H1 (cell line): Measurements from ENCODE around the gene TSPAN4. TPM values are rescaled to one million over a fixed set of nuclear protein-coding genes. Genes with fewer than 3 reads are reported as not detected.

Experiments used
- BACH1 ChIP-seq: IDR thresholded peaks from 2 replicates; pipeline ENCODE4 v1.6.1; 2012; ENCODE audit warnings: low read length, improper control_type of control experiment
- polyA plus RNA-seq, 7 experiments: library from polyadenylated mRNA; depleted of rRNA in 3 of 7; stranded (reverse) in 5 of 7; unstranded in 2 of 7; fragments of >200 nt in 5 of 7; fragments of 200-250 nt in 2 of 7; gene quantifications; 1 replicate in 5 of 7; 2 replicates in 1 of 7; 4 replicates in 1 of 7; pipeline versions ENCODE4 v1.2.1 to v1.2.3, GENCODE V29; 2011 to 2013; ENCODE audit warnings: missing spikeins in 2 of 7, mixed read lengths in 2 of 7
- total RNA-seq: library from RNA; stranded (reverse); fragmentation: NEBNext Ultra II Directional; extraction: Animal tissue kit (Norgen Biotek cat#: 25700); gene quantifications from 2 replicates; pipeline ENCODE4 v1.2.1, GENCODE V29; 2021

Gene TSPAN4
- total and polyA plus RNA-seq, 2 of the 8 experiments (the other 6 are each of a cell fraction or from before 2014, with no cell fraction given), result 74.1 to 145 TPM

DNA sequence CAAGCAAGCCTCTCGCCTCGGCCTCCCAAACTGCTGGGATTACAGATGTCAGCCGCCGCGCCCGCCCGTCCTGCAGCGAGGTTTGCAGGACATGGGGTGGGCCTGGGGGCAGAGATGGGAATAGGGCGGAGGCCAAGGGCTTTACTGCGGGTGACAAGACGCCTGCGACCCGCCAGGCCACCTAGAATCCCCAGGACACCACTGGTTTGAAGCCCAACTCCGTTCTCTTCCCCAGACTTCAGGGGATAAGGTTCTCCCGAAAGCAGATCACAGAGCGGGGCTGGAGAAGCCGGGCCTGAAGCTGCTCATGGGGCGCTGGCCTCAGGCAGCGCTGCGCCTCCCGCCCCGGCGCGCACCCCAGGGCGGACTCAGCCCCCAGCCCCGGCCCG, 677 bp upstream of the TSPAN4 start (continued):
- TF ChIP-seq BACH1, result no peak
